ENCODE measurements around the gene MKX. TPM values are rescaled to one million over a fixed set of nuclear protein-coding genes. Genes with fewer than 3 reads are reported as not detected.

The MKX gene
- total RNA-seq, 1 donor from 2014 or later, result 0.14 TPM

GRCh38 chr10:27635290-27635689 lies 110.3 kb downstream of the MKX start:
- no peak for DNase-seq (ENCODE audit: missing footprints)

GRCh38 chr10:27628621-27629020 lies 117.0 kb downstream of the MKX start:
- DNase-seq (ENCODE audit: missing footprints) (no peak), ATAC-seq (no peak)
- intact Hi-C loops (cut with DNase I), result no loop called here

More at GRCh38 chr10:27635290-27635689, 110.3 kb downstream of the MKX start:
- intact Hi-C loops (cut with DNase I), result no loop called here
- no peak for ATAC-seq

GRCh38 chr10:27626890-27627289 lies 118.7 kb downstream of the MKX start:
- DNase-seq (ENCODE audit: missing footprints), result no peak
- intact Hi-C loops (cut with DNase I), result no loop called here
- peak; percentile 48 for ATAC-seq

- DNase-seq (ENCODE audit: missing footprints) (no peak), ATAC-seq (no peak)
- intact Hi-C loops (cut with DNase I), result no loop called here
Observed at GRCh38 chr10:27625452-27626211, 120.0 kb downstream of the MKX start.

GRCh38 chr10:27624941-27625340 lies 120.7 kb downstream of the MKX start:
- intact Hi-C loops (cut with DNase I), result no loop called here
- ATAC-seq (no peak), DNase-seq (ENCODE audit: missing footprints) (no peak)

Other genes with a start within 250 kb of the MKX start
- 114 TPM for gene RAB18, start 241.5 kb downstream of the MKX start, total RNA-seq